Liver (tissue), 9 donors: Measurements from ENCODE around the gene TMEM141. TPM values are rescaled to one million over a fixed set of nuclear protein-coding genes. Genes with fewer than 3 reads are reported as not detected.

ENCODE experiments used
- DNase-seq: peaks from one replicate; pipeline ENCODE4 v3.0.0-alpha.2; 2017; ENCODE audit warnings: low spot score
- H3K27ac ChIP-seq, 2 donors: one replicate each; pipeline ENCODE4 v1.7.0; 2013; ENCODE audit warnings: inconsistent platforms in 2 of 2, low read length in 2 of 2, control low read depth in 1 of 2, low read depth in 1 of 2, mild to moderate bottlenecking in 1 of 2
- H3K27me3 ChIP-seq, 4 donors: one replicate each; pipeline versions ENCODE4 v1.6.1 to v1.7.0; 2013; ENCODE audit warnings: low read length in 3 of 4, inconsistent platforms in 1 of 4, mild to moderate bottlenecking in 1 of 4, moderate library complexity in 1 of 4; ENCODE audit not compliant: control insufficient read depth in 4 of 4, insufficient read depth in 4 of 4
- H3K36me3 ChIP-seq, 4 donors: one replicate each; pipeline versions ENCODE4 v1.6.1 to v1.7.0; 2013; ENCODE audit warnings: low read length in 3 of 4, mild to moderate bottlenecking in 3 of 4, low read depth in 1 of 4, moderate library complexity in 1 of 4; ENCODE audit not compliant: control insufficient read depth in 4 of 4, insufficient read depth in 3 of 4
- H3K4me1 ChIP-seq, 4 donors: one replicate each; pipeline versions ENCODE4 v1.6.1 to v1.7.0; 2013; ENCODE audit warnings: low read length in 3 of 4, mild to moderate bottlenecking in 3 of 4, moderate library complexity in 1 of 4; ENCODE audit not compliant: control insufficient read depth in 4 of 4, insufficient read depth in 4 of 4
- H3K4me3 ChIP-seq, 3 donors: one replicate each; pipeline versions ENCODE4 v1.6.1 to v1.7.0; 2013; ENCODE audit warnings: low read length in 3 of 3, control low read depth in 1 of 3, low read depth in 1 of 3, mild to moderate bottlenecking in 1 of 3
- H3K9ac ChIP-seq, 2 donors: one replicate each; pipeline ENCODE4 v1.7.0; 2013; ENCODE audit warnings: low read length in 2 of 2, mild to moderate bottlenecking in 2 of 2, moderate library complexity in 2 of 2, control low read depth in 1 of 2, low read depth in 1 of 2
- H3K9me3 ChIP-seq, 4 donors: one replicate each; pipeline versions ENCODE4 v1.6.1 to v1.7.0; 2013; ENCODE audit warnings: low read length in 3 of 4; ENCODE audit not compliant: control insufficient read depth in 4 of 4
- ATF3 ChIP-seq: IDR thresholded peaks from 2 replicates; pipeline ENCODE4 v1.6.1; 2016; ENCODE audit warnings: antibody characterized with exemption
- CTCF ChIP-seq: fragments of 150-350 bp; IDR thresholded peaks from 2 replicates; pipeline ENCODE4 v1.5.1; 2017; ENCODE audit warnings: improper control_type of control experiment, low read depth, low read length; ENCODE audit not compliant: missing input control
- EGR1 ChIP-seq, 2 donors: IDR thresholded peaks; 2 replicates each; pipeline ENCODE4 v1.6.1; 2016 to 2018; ENCODE audit warnings: antibody characterized with exemption in 2 of 2, low read depth in 2 of 2
- FOXA1 ChIP-seq: IDR thresholded peaks from 2 replicates; pipeline ENCODE4 v1.6.1; 2016; ENCODE audit warnings: antibody characterized with exemption
- FOXA2 ChIP-seq: IDR thresholded peaks from 2 replicates; pipeline ENCODE4 v1.6.1; 2016; ENCODE audit warnings: antibody characterized with exemption
- HNF4A ChIP-seq, 2 donors: conservative IDR thresholded peaks; 2 replicates each; pipeline ENCODE4 v1.6.1; 2016; ENCODE audit warnings: antibody characterized with exemption in 2 of 2, mild to moderate bottlenecking in 2 of 2
- HNF4G ChIP-seq: IDR thresholded peaks from 2 replicates; pipeline ENCODE4 v1.6.1; 2016; ENCODE audit warnings: antibody characterized with exemption
- MAX ChIP-seq: IDR thresholded peaks from 2 replicates; pipeline ENCODE4 v1.6.1; 2016; ENCODE audit warnings: antibody characterized with exemption
- NR2F2 ChIP-seq: IDR thresholded peaks from 2 replicates; pipeline ENCODE4 v1.6.1; 2016; ENCODE audit warnings: antibody characterized with exemption
- REST ChIP-seq: IDR thresholded peaks from 2 replicates; pipeline ENCODE4 v1.6.1; 2016; ENCODE audit warnings: antibody characterized with exemption, mild to moderate bottlenecking
- RXRA ChIP-seq, 2 donors: IDR thresholded peaks; 2 replicates each; pipeline ENCODE4 v1.6.1; 2017 to 2018; ENCODE audit warnings: antibody characterized with exemption in 2 of 2, mild to moderate bottlenecking in 1 of 2
- SP1 ChIP-seq: IDR thresholded peaks from 2 replicates; pipeline ENCODE4 v1.6.1; 2018; ENCODE audit warnings: antibody characterized with exemption, mild to moderate bottlenecking
- TAF1 ChIP-seq: conservative IDR thresholded peaks from 2 replicates; pipeline ENCODE4 v1.6.1; 2016; ENCODE audit warnings: antibody characterized with exemption, mild to moderate bottlenecking
- YY1 ChIP-seq: IDR thresholded peaks from 2 replicates; pipeline ENCODE4 v1.6.1; 2016; ENCODE audit warnings: antibody characterized with exemption, mild to moderate bottlenecking
- ZBTB33 ChIP-seq: IDR thresholded peaks from 2 replicates; pipeline ENCODE4 v1.6.1; 2016; ENCODE audit warnings: antibody characterized with exemption
- WGBS: extraction: QIAGEN DNeasy Blood & Tissue Kit; methylation state at CpG from one replicate; pipeline ENCODE4 v1.1.7; 2013; 5-methylcytosine and 5-hydroxymethylcytosine counted together
- polyA plus RNA-seq, 2 donors: library from polyadenylated mRNA; stranded (reverse) in 1 of 2; unstranded in 1 of 2; fragments of 200-250 nt in 1 of 2; fragments of >200 nt in 1 of 2; fragmentation: Nextera tagmentation in 1 of 2; extraction: Ambion mirVana in 1 of 2; gene quantifications; one replicate each; pipeline versions ENCODE4 v1.2.1 to v1.2.3, GENCODE V29; 2013 to 2015
- total RNA-seq, 2 donors: library from RNA; depleted of rRNA; stranded (reverse); fragments of >200 nt; gene quantifications; one replicate each; pipeline ENCODE4 v1.2.3, GENCODE V29; 2014
- donor health status: healthy.
- donor health status: healthy.
- donor health status: healthy.
- donor health status: healthy.
- donor health status: healthy.

The TMEM141 gene
- total and polyA plus RNA-seq, 4 donors, result 32.2 to 74.7 (median 66.2) TPM

- H3K9me3 ChIP-seq, result no peaks in the 10 kb centered on the region
- H3K9ac ChIP-seq, result no peak overlapping the region
- no peak overlapping the region for H3K27ac ChIP-seq
- DNase-seq, result no peak
- no peak overlapping the region for H3K4me3 ChIP-seq
- 82% methylated on average over 32 of the region's 32 CpGs for WGBS
- H3K4me1 ChIP-seq, result peaks cover 16 to 36% (median 32%) of the 10 kb centered on the region in 4 donors
- no peak for TF ChIP-seq HNF4A (conservative IDR thresholded peaks at IDR 0.05)
- no peak for TF ChIP-seq NR2F2
- TF ChIP-seq YY1, result no peak
- TF ChIP-seq REST, result no peak
- no peak for TF ChIP-seq CTCF
- no peak for TF ChIP-seq SP1
- no peak for TF ChIP-seq EGR1 (IDR thresholded peaks at IDR 0.05; ENCODE audit: low read depth in 2 of 2)
- no peak for TF ChIP-seq HNF4G
- TF ChIP-seq FOXA1, result no peak
- TF ChIP-seq FOXA2, result no peak
- no peak for TF ChIP-seq TAF1
- no peak for TF ChIP-seq MAX
- TF ChIP-seq ATF3, result no peak
- TF ChIP-seq ZBTB33, result no peak
- TF ChIP-seq RXRA (IDR thresholded peaks at IDR 0.05), result no peak
- H3K27me3 ChIP-seq, result no peaks in the 10 kb centered on the region
- H3K36me3 ChIP-seq, result peaks cover 0 to 11% (median 9%) of the 10 kb centered on the region in 4 donors
Measured at GRCh38 chr9:136840140-136840876, 49.2 kb downstream of the TMEM141 start.
